Astrocyte of the cerebellum (primary cell): ENCODE data around the gene SLMAP.

Source experiments
- DNase-seq: peaks from one replicate; pipeline ENCODE4 v3.0.0-alpha.2; 2011; ENCODE audit warnings: low read depth
- H3K4me3 ChIP-seq: 2 replicates; pipeline ENCODE4 v1.5.1; 2011; ENCODE audit warnings: mild to moderate bottlenecking, low read depth, low read length, moderate library complexity
- CTCF ChIP-seq: IDR thresholded peaks from 2 replicates; pipeline ENCODE4 v1.5.1; 2012; ENCODE audit warnings: low read length, low read depth, moderate library complexity, mild to moderate bottlenecking; ENCODE audit errors: missing control alignments
- in situ Hi-C: cut with HindIII; loops from 2 replicates; pipeline ENCODE4 v1.10.0; 2017; ENCODE audit warnings: low sequenced_read_pairs

Gene SLMAP

GRCh38 chr3:57893156-57893555 is 137.0 kb downstream of the SLMAP start:
- no peak for TF ChIP-seq CTCF

GRCh38 chr3:57893668-57894067 is 137.6 kb downstream of the SLMAP start:
- in situ Hi-C loops: no loop called here

More at GRCh38 chr3:57893156-57893555, 137.0 kb downstream of the SLMAP start:
- in situ Hi-C loops: no loop called here
- DNase-seq: no peak
- no peak overlapping the region for H3K4me3 ChIP-seq

GRCh38 chr3:57896031-57896430 is 139.9 kb downstream of the SLMAP start:
- in situ Hi-C loops: no loop called here
- TF ChIP-seq CTCF: no peak
- H3K4me3 ChIP-seq: no peak overlapping the region
- DNase-seq: no peak

More at GRCh38 chr3:57893668-57894067, 137.6 kb downstream of the SLMAP start:
- H3K4me3 ChIP-seq: no peak overlapping the region
- DNase-seq: no peak
- TF ChIP-seq CTCF: no peak

- TF ChIP-seq CTCF: no peak
- no peak overlapping the region for H3K4me3 ChIP-seq
- DNase-seq: no peak
- in situ Hi-C loops: no loop called here
Observed at GRCh38 chr3:57896691-57897090, 140.6 kb downstream of the SLMAP start.

GRCh38 chr3:57900786-57901185 is 144.7 kb downstream of the SLMAP start:
- in situ Hi-C loops: no loop called here
- DNase-seq: no peak
- H3K4me3 ChIP-seq: no peak overlapping the region
- TF ChIP-seq CTCF: no peak

- no peak for DNase-seq
- no peak overlapping the region for H3K4me3 ChIP-seq
- in situ Hi-C loops: no loop called here
- no peak for TF ChIP-seq CTCF
Observed at GRCh38 chr3:57903124-57903890, 147.2 kb downstream of the SLMAP start.
